M059J (cell line): ENCODE measurements around the gene NSL1. TPM values are rescaled to one million over a fixed set of nuclear protein-coding genes. Genes with fewer than 3 reads are reported as not detected.
"Not testable (repeated sequence)": the region's sequence is repeated elsewhere in the genome, so short reads cannot be mapped to it uniquely, and the experiment has no call there.

Source experiments
- DNase-seq: peaks from one replicate; pipeline ENCODE4 v3.0.0-alpha.2; 2012; ENCODE audit warnings: low read depth
- total RNA-seq: library from RNA; depleted of rRNA; stranded (reverse); fragments of >200 nt; shearing (Covaris generic); gene quantifications from 2 replicates; pipeline ENCODE4 v1.2.3, GENCODE V29; 2014

The NSL1 gene
- total RNA-seq, 1 experiment from 2014 or later, result 87.9 TPM

DNA sequence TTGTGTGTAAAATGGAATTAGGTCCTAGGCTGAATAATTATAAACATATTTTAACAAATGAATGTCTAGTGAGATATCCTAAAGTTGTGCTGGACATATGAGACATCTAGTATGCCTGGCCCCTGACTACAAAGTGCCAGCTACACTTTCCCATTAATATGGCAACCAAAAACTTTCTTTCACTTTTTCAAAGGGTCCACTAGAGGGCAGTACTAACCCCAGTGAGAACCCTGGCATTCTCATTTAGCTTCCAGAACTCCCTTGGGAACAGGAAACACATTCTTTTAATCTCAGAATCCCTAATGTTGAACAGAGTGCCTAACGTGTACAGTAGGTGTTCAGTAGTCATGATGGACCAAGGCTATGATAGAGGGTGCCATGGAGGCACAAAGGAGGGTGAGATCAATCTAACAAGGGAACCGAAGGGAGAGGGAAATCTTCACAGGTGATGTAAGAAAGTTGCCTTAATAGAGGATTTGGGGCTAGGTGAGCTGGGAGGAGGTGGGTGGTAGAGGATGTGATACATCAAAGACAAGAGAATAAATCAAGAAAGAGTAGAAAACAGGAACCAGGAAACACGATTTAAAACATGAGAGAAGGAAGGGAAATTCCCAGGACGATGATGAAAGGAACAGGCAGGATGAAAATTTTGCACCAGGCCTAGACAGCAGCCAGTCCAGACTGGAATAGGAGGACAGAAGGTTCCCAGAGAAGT, 41.6 kb downstream of the NSL1 start:
- DNase-seq, result peak; percentile 79

DNA sequence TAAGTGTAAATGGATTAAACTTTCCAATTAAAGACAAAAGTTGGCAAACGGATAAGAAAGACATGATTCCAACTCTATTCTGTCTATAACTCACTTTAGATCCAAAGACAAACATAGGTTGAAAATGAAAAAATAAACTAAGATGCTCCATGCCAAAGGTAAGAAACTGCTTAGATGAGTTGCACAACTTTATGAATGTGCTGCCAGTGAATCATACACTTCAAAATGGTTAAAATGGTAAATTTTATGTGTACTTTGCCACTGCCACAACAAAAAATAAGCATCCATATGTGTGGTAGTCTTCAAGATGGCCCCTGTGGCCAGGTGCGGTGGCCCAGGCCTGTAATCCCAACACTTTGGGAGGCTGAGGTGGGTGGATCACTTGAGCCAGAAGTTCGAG, 45.0 kb downstream of the NSL1 start:
- no peak for DNase-seq

DNA sequence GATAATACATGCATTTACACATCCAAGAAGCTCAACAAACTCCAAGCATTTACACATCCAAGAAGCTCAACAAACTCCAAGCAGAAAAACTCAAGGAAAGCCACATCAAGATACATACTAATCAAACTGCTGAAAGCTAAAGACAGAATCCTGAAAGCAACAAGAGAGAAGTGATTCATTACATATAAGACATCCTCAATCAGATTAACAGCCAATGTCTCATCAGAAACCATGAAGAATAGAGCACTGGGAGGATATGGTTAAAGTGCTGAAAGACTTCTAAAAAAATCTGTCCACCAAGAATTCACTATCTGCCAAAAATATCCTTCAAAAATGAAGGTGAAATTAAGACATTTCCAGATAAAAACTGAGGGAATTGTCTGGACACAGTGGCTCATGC, 46.3 kb downstream of the NSL1 start:
- no peak for DNase-seq

GRCh38 chr1:212743901-212744475, 47.6 kb downstream of the NSL1 start:
- DNase-seq, result peak; percentile 53

DNA sequence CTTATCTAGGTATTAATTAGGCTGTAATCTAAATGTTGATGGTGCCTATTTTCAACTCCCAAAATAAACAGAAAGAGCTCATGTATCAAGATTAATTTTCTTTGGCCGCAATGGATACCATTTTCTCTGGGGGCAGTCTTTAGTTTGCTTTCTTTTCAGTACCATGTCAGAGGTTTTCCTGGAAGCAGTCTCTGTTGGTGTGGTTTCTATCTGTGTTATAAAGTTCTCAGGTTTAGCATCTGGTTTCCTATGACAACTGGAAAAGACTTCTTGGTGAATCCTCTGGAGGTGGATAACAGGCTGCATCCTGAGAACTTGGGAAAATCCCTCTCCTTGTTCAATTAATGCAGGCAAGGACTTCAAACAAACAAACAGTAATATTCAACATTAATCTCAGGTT, 53.2 kb downstream of the NSL1 start:
- no peak for DNase-seq

DNA sequence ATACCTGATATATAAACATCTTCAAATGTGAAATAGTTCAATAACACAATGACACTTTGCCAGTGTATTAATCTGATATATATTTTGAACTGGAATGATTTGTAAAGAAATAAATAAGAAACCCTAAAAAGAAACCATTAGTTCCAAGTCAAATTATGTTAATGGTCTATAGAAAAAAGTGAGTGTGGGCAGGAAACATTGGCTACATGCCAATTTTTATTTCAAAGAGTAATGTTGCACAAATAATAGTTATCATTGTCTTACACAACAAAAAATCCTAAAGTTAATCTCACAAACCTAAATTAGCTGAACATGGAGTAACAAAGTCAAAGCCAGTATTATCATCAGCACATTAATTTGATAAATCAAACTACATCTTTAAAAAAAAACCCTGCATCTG, 54.0 kb downstream of the NSL1 start:
- no peak for DNase-seq

DNA sequence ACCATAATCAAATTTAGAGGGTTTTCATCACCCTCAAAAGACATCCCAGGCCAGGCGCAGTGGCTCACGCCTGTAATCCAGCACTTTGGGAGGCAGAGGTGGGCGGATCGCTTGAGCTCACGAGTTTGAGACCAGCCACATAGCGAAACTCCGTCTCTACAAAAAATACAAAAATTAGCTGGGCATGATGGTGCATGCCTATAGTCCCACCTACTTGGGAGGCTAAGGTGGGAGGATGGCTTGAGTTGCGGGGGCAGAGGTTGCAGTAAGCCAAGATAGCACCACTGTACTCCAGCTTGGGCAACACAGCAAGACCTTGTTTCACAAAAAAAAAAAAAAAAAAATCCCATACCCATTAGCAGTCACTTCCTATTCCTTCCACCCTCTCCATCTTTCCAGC, 58.5 kb downstream of the NSL1 start:
- DNase-seq, result no peak

DNA sequence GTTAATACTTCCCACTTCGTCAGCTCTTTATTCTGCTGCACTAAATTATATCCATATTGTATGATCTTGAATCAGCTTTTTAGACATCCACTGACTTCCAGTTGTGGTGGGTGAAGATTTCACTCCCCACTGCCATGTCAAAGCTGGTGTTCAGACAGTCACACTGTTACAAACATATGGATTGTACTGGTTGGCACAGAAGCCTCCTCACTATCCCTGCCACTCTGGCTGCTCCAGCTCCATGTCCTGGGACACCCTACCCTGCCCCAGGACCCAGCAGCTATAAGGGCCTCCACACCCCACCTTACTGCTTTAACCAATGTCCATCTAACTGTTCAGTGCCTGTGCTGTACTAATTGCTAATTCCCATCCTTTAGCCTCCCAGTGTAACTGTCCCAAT, 59.9 kb downstream of the NSL1 start:
- DNase-seq, result no peak

DNA sequence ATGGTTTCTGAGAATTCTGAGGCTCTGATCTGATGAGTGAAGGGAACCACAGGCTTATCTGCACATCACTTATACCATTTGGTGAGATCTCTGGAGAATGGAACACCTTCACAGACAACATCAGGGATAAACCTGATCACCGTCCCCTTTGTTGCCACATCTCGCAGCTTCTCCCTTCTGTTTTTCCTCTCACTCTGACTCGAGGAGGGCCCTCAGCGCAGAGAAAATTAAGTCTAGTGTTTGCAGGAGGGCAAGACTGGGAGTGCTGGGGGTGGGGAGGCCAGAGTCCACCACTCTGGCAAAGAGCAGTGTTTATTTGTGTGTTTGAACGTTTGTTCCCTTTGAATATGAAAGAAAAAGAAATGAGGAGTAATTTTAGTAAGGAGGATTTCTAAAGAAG, 63.0 kb downstream of the NSL1 start:
- DNase-seq, result no peak

DNA sequence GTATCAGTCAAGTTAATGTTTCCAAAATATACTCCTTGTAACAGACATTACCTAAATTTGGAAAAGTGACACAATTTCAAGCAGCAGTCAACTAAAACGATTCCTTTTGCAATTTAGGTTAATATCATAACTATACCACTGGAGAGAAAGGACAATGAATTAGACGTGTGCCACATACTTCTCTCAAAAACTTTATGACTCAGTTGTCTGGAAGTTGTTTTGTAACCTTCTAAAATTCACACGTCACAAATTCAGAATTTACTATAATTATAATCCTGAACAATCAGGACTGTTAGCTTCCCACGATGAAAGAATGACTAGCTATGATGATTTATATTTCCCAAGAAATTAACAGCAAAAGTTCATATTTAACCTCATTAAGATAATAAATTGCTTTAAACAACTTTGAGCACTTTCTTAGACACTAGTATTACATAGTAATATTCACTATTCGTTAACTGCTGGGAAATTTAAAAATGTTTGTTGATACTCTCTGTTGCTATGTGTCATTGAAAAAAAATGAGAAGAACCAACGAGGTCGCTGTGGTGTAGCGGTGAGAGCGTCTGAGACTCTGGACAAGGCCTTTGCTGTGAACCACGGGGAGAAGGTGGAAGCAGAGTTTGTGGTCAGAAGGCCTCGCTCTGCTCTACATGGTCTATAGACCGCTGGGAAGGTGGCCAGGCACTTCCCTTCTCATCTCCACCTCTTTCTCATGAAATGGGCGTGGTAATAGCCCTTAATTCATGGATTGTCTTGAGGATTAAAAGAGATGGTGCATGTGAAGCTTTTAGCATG, 64.0 kb downstream of the NSL1 start:
- DNase-seq, result peak; percentile 89

- DNase-seq, result not testable (repeated sequence)
Measured at GRCh38 chr1:212724679-212725078, 66.9 kb downstream of the NSL1 start.

DNA sequence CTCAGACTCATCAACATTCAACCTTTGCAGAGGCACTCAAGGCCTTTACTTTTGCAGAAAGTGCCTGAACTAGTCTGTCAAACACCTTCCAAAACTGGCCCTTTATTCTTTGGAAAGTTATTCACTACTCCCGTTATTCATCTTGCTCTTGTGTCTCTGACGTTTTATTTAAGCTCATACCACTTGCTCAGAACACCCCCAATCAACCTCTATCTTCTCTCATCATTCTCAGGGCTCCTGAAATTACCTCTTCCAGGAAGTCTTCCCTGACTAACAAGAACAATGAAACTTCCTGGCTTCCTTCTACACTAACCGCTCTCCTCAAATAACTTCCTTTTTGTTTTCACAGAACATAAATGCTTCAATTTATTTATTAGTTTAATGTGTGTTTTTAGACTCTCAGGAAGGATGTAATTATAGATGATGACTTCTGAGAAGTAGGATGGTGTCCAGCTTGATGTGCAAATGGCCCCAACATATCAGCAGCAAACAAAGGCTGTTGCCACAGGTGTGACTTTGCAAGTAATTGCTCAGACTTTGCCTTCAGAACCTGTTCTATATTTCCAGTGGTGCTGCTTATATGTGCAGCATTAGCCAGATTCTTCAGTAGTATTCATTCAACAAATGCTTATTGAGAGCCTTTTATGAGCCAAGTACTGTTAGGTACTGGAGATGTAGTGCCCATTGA, 69.2 kb downstream of the NSL1 start:
- DNase-seq, result no peak

- DNase-seq, result peak; percentile 91
Measured at GRCh38 chr1:212721388-212722247, 70.0 kb downstream of the NSL1 start.

DNA sequence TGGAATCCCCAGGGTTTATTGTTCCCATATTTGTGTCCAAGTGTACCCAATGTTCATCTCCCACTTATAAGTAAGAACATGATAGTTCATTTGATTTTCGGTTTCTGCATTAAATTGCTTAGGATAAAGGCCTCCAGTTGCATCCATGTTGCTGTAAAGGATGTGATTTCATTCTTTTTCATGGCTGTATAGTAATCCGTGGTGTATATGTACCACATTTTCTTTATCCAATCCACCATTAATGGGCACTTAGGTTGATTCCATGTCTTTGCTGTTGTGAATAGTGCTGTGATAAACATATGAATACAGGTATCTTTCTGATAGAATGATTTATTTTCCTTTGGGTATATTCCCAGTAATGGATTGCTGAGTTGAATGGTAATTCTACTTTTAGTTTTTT, 71.9 kb downstream of the NSL1 start:
- no peak for DNase-seq

- DNase-seq, result peak; percentile 22
Measured at GRCh38 chr1:212718499-212718898, 73.1 kb downstream of the NSL1 start.

- no peak for DNase-seq
Measured at GRCh38 chr1:212716161-212716560, 75.4 kb downstream of the NSL1 start.

DNA sequence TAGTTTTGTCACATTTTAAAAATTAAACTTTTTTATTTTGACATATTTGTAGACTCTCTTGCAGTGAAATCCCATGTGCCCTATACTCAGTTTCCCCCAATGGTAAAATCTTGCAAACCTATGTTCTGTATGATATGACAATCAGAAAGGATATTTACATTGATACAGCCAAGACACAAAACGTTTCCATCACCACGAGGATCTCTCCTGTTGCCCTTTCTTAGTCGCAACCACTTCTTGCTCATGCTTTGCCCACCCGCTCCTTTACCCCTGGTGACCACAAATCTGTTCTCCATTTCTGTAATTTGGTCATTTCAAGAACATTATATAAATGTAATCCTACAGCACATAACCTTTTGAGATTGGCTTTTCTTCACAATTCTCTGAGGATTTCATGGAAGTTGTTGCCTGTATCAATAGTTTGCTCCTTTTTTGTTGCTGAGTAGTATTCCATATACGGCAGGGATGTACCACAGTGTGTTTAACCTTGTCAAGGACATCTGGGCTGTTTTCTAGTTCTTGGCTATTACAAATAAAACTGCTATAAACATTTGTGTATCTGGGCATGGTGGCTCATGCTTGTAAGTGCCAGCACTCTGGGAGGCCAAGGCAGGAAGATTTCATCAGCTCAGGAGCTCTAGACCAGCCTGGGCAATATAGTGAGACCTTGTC, 78.0 kb downstream of the NSL1 start:
- DNase-seq, result no peak

DNA sequence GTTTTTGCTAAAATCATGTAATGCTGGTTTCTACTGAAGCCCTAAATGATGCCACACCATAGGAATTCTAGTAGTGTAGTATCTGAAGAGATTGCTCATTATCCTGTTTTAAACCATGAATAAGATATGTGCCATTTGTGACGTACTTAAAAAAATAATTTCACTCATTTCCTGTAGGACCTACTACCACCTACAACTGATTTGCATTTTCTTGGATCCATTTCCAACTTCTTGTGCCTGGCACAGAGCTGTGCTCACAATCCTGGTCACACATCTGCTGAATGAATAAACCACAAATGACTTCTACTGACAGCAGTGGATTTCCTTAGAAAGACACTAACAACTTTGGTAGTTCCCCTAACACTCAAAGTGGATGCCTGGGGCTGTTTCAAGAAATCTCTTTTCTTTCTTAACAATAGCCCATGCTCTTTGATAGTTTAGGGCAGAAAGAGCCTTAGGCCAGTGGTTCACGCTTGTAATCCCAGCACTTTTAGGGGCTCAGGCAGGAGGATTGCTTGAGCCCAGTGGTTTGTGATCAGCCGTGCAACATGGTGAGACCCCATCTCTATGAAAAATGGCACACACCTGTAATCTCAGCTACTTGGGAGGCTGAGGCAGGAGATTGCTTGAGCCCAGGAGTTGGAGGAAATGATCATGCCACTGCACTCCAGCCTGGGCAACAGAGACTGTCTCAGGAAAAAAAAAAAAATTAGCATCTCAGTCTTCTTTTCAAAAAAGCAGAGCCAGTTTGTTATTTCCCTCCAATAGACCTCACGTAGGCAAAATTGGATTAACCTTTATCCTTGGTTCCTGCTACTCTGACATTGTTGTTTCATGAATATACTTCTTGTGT, 78.9 kb downstream of the NSL1 start:
- peak; percentile 88 for DNase-seq

GRCh38 chr1:212711974-212712373, 79.6 kb downstream of the NSL1 start:
- DNase-seq, result not testable (repeated sequence)

DNA sequence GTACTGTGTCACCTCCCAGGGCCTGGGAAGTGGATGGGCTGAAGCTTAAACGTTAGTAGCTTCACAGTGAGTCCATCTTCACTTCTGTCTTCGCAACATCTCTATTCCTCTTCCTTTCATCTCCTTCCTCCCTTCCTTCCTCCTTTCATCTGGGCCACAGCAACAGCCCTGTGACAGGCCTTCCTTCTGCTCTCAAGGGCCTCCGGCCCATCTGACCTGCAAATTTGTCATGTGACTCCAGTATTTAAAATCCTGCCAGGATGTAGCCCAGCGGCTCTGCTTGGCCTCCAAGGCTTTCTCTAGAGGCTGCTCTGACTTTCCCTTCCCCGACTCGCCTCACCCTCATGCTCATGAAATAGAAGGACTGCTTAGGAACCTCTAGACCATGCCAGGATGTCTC, 81.0 kb downstream of the NSL1 start:
- no peak for DNase-seq
